ENCODE data around the gene CABP2. TPM values are rescaled to one million over a fixed set of nuclear protein-coding genes. Genes with fewer than 3 reads are reported as not detected.

Gene CABP2
- total RNA-seq, 1 donor from 2014 or later: not detected

GRCh38 chr11:67507864-67508485 lies 15.3 kb downstream of the CABP2 start, which contains the start of gene CDK2AP2:
Gene CDK2AP2 (minus strand): TSS chr11:67508162. CDS start chr11:67508082, 80 bp downstream.
- DNase-seq (ENCODE audit: low spot score): peak; percentile 99

- DNase-seq (ENCODE audit: low spot score): peak; percentile 67
These were observed 15.9 kb downstream of the CABP2 start for GRCh38 chr11:67507242-67507863.

GRCh38 chr11:67506426-67507051 lies 16.7 kb downstream of the CABP2 start:
- no peak for DNase-seq (ENCODE audit: low spot score)

GRCh38 chr11:67505605-67506396 lies 17.4 kb downstream of the CABP2 start:
- peak; percentile 92 for DNase-seq (ENCODE audit: low spot score)

- peak; percentile 60 for DNase-seq (ENCODE audit: low spot score)
These were observed 18.2 kb downstream of the CABP2 start, which contains the start of gene PITPNM1 for GRCh38 chr11:67504950-67505581. Gene PITPNM1 (minus strand): TSS chr11:67505363. CDS start chr11:67504180, 1,183 bp downstream.

GRCh38 chr11:67504005-67504949 lies 19.0 kb downstream of the CABP2 start:
- no peak for DNase-seq (ENCODE audit: low spot score)

GRCh38 chr11:67503119-67504004 lies 19.9 kb downstream of the CABP2 start:
- DNase-seq (ENCODE audit: low spot score): no peak

- DNase-seq (ENCODE audit: low spot score): no peak
These were observed 20.8 kb downstream of the CABP2 start for GRCh38 chr11:67502328-67502979.

GRCh38 chr11:67501854-67502253 lies 21.4 kb downstream of the CABP2 start:
- DNase-seq (ENCODE audit: low spot score): no peak

- DNase-seq (ENCODE audit: low spot score): no peak
These were observed 22.2 kb downstream of the CABP2 start for GRCh38 chr11:67500831-67501715.

GRCh38 chr11:67500484-67500821 lies 22.8 kb downstream of the CABP2 start:
- DNase-seq (ENCODE audit: low spot score): no peak

- no peak for DNase-seq (ENCODE audit: low spot score)
These were observed 23.3 kb downstream of the CABP2 start for GRCh38 chr11:67499808-67500483.

GRCh38 chr11:67498544-67498972 lies 24.7 kb downstream of the CABP2 start:
- DNase-seq (ENCODE audit: low spot score): no peak

- DNase-seq (ENCODE audit: low spot score): no peak
These were observed 25.5 kb downstream of the CABP2 start for GRCh38 chr11:67497656-67498291.

- no peak for DNase-seq (ENCODE audit: low spot score)
These were observed 27.1 kb downstream of the CABP2 start for GRCh38 chr11:67496113-67496512.

- DNase-seq (ENCODE audit: low spot score): no peak
These were observed 27.8 kb downstream of the CABP2 start for GRCh38 chr11:67495234-67496005.

Measured in mucosa of gallbladder (tissue), 1 donor.